SJSA1 (cell line): ENCODE data around the gene FCN1. TPM values are rescaled to one million over a fixed set of nuclear protein-coding genes. Genes with fewer than 3 reads are reported as not detected.

Experiments used
- DNase-seq, 2 experiments: peaks; one replicate each; pipeline ENCODE4 v3.0.0-alpha.2; 2015 to 2020; ENCODE audit warnings: low spot score in 2 of 2, low read depth in 1 of 2
- H3K27ac ChIP-seq: fragments of 250-450 bp; sonication (Bioruptor Pico); 2 replicates; pipeline ENCODE4 v1.5.1; 2020; ENCODE audit warnings: mild to moderate bottlenecking, moderate library complexity
- H3K27me3 ChIP-seq: fragments of 250-450 bp; sonication (Bioruptor Pico); replicated peaks from 2 replicates; pipeline ENCODE4 v1.5.1; 2020; ENCODE audit warnings: mild to moderate bottlenecking, moderate library complexity
- H3K36me3 ChIP-seq: fragments of 250-450 bp; sonication (Bioruptor Pico); 2 replicates; pipeline ENCODE4 v1.5.1; 2020; ENCODE audit warnings: mild to moderate bottlenecking
- H3K4me1 ChIP-seq: fragments of 250-450 bp; sonication (Bioruptor Pico); replicated peaks from 2 replicates; pipeline ENCODE4 v1.6.1; 2021; ENCODE audit warnings: mild to moderate bottlenecking
- H3K4me3 ChIP-seq: fragments of 250-450 bp; sonication (Bioruptor Pico); 2 replicates; pipeline ENCODE4 v1.5.1; 2020; ENCODE audit warnings: mild to moderate bottlenecking
- H3K9me3 ChIP-seq: fragments of 250-450 bp; sonication (Bioruptor Pico); replicated peaks from 2 replicates; pipeline ENCODE4 v1.5.1; 2020; ENCODE audit warnings: mild to moderate bottlenecking
- total RNA-seq: library from RNA; depleted of rRNA; stranded (reverse); fragments of >200 nt; shearing (Covaris generic); gene quantifications from 2 replicates; pipeline ENCODE4 v1.2.3, GENCODE V29; 2014

Gene FCN1
- total RNA-seq, 1 experiment from 2014 or later, result not detected

GRCh38 chr9:134937164-134937555 is 19.4 kb upstream of the FCN1 start:
- Histone ChIP-seq H3K27ac (no peak overlapping the region), H3K4me1 (no peaks in the 10 kb centered on the region), H3K27me3 (peaks cover 30% of the 10 kb centered on the region), H3K4me3 (no peak overlapping the region), H3K36me3 (no peaks in the 10 kb centered on the region), H3K9me3 (no peaks in the 10 kb centered on the region)
- DNase-seq, result no peak

GRCh38 chr9:134936346-134937163 is 18.8 kb upstream of the FCN1 start:
- Histone ChIP-seq H3K4me1 (no peaks in the 10 kb centered on the region), H3K36me3 (no peaks in the 10 kb centered on the region), H3K4me3 (no peak overlapping the region), H3K27me3 (peaks cover 26% of the 10 kb centered on the region), H3K27ac (no peak overlapping the region), H3K9me3 (no peaks in the 10 kb centered on the region)
- DNase-seq, result no peak

GRCh38 chr9:134935701-134936345 is 18.1 kb upstream of the FCN1 start:
- Histone ChIP-seq H3K9me3 (no peaks in the 10 kb centered on the region), H3K27me3 (peaks cover 20% of the 10 kb centered on the region), H3K27ac (no peak overlapping the region), H3K4me3 (no peak overlapping the region), H3K36me3 (no peaks in the 10 kb centered on the region), H3K4me1 (no peaks in the 10 kb centered on the region)
- no peak for DNase-seq

DNA sequence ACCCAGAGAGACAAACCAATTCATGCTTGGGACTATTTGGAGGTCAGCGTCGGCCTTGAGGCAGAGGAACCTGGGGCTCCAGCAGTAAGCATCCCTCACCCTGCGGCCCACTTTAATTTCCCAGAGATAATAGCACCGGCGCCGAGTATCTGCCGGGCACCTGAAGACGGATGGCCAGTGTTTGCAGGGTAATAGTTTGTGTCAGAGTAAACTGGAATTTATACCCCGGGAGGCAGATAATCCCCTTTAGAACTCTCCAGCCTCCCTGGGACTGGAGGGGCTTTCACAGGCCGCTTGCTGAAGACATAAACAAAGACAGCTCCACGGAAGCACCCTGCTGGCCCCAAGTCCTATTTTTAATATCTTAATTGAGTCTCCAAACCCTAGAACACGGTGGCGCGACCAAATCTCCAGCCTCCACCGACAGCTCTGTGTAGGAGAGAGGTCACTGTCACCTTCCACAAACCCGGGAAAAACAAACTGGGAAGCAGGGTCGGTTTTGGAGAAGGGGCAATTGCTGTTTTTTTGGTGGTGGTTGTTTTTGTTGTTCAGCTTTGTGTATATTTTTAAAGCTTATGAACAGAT is 17.4 kb upstream of the FCN1 start:
- DNase-seq, result no peak
- Histone ChIP-seq H3K27me3 (peaks cover 20% of the 10 kb centered on the region), H3K4me3 (no peak overlapping the region), H3K27ac (no peak overlapping the region), H3K9me3 (no peaks in the 10 kb centered on the region), H3K4me1 (no peaks in the 10 kb centered on the region), H3K36me3 (no peaks in the 10 kb centered on the region)

GRCh38 chr9:134933076-134933659 is 15.5 kb upstream of the FCN1 start:
- Histone ChIP-seq H3K27ac (no peak overlapping the region), H3K4me3 (no peak overlapping the region), H3K27me3 (peaks cover 27% of the 10 kb centered on the region), H3K9me3 (no peaks in the 10 kb centered on the region), H3K36me3 (no peaks in the 10 kb centered on the region), H3K4me1 (no peaks in the 10 kb centered on the region)
- DNase-seq, result no peak

DNA sequence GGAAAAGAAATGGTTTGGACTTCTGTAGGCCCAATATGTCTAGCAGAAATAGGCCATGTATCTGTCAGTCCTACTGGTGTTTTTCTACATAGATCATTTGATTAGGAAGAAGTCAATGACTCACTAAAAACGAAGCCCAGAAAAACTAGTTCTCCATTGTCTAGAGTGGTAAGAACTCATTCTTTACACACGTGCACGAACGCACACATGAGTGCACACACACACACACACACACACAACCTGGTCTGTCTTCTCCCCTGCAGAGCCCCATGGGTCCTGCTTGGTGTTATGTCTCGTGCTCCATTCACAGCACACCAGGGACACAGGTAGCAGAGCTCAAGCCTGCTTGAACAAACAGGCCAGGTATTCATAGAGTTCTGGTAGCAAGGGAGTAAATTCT is 14.9 kb upstream of the FCN1 start:
- Histone ChIP-seq H3K9me3 (no peaks in the 10 kb centered on the region), H3K4me1 (no peaks in the 10 kb centered on the region), H3K27me3 (peaks cover 27% of the 10 kb centered on the region), H3K36me3 (no peaks in the 10 kb centered on the region), H3K27ac (no peak overlapping the region), H3K4me3 (no peak overlapping the region)
- no peak for DNase-seq

GRCh38 chr9:134932171-134932570 is 14.5 kb upstream of the FCN1 start:
- Histone ChIP-seq H3K4me3 (no peak overlapping the region), H3K27me3 (peaks cover 22% of the 10 kb centered on the region), H3K36me3 (no peaks in the 10 kb centered on the region), H3K27ac (no peak overlapping the region), H3K4me1 (no peaks in the 10 kb centered on the region), H3K9me3 (no peaks in the 10 kb centered on the region)
- DNase-seq, result no peak

- Histone ChIP-seq H3K27me3 (peaks cover 12% of the 10 kb centered on the region), H3K36me3 (no peaks in the 10 kb centered on the region), H3K4me1 (no peaks in the 10 kb centered on the region), H3K4me3 (no peak overlapping the region), H3K9me3 (no peaks in the 10 kb centered on the region), H3K27ac (no peak overlapping the region)
- no peak for DNase-seq
Measured at GRCh38 chr9:134930398-134930797, 12.7 kb upstream of the FCN1 start.

- H3K4me3 ChIP-seq, result no peak overlapping the region
Measured at GRCh38 chr9:134929193-134930158, 11.8 kb upstream of the FCN1 start.

GRCh38 chr9:134928436-134929192 is 10.9 kb upstream of the FCN1 start:
- no peak overlapping the region for H3K27ac ChIP-seq
- no peaks in the 10 kb centered on the region for H3K4me1 ChIP-seq
- no peak overlapping the region for H3K4me3 ChIP-seq
- DNase-seq, result no peak
- no peaks in the 10 kb centered on the region for H3K36me3 ChIP-seq
- H3K27me3 ChIP-seq, result peaks cover 7% of the 10 kb centered on the region
- H3K9me3 ChIP-seq, result no peaks in the 10 kb centered on the region

More at GRCh38 chr9:134929193-134930158, 11.8 kb upstream of the FCN1 start:
- Histone ChIP-seq H3K27me3 (peaks cover 12% of the 10 kb centered on the region), H3K9me3 (no peaks in the 10 kb centered on the region), H3K27ac (no peak overlapping the region), H3K4me1 (no peaks in the 10 kb centered on the region), H3K36me3 (no peaks in the 10 kb centered on the region)
- DNase-seq, result no peak

GRCh38 chr9:134925011-134925511 is 7.3 kb upstream of the FCN1 start:
- Histone ChIP-seq H3K9me3 (no peaks in the 10 kb centered on the region), H3K4me1 (no peaks in the 10 kb centered on the region), H3K4me3 (no peak overlapping the region), H3K36me3 (no peaks in the 10 kb centered on the region), H3K27ac (no peak overlapping the region), H3K27me3 (peaks cover 7% of the 10 kb centered on the region; the same call in 1 of the 2 replicates)
- no peak for DNase-seq

GRCh38 chr9:134923466-134923865 is 5.8 kb upstream of the FCN1 start:
- no peaks in the 10 kb centered on the region for H3K9me3 ChIP-seq
- DNase-seq, result peak in 1 of 2 experiments; percentile 23
- no peaks in the 10 kb centered on the region for H3K4me1 ChIP-seq
- no peaks in the 10 kb centered on the region for H3K36me3 ChIP-seq
- peaks cover 3% of the 10 kb centered on the region; the same call in 1 of the 2 replicates for H3K27me3 ChIP-seq
- H3K4me3 ChIP-seq, result no peak overlapping the region
- H3K27ac ChIP-seq, result no peak overlapping the region
